T1000 (cell line): ENCODE results near the gene PRPSAP1.
"Not testable (repeated sequence)": the region's sequence is repeated elsewhere in the genome, so short reads cannot be mapped to it uniquely, and the experiment has no call there.

Experiments used
- DNase-seq: peaks from one replicate; lab custom pipeline; 2025; ENCODE audit warnings: mixed read lengths; lab: John Stamatoyannopoulos, UW

The PRPSAP1 gene

DNA sequence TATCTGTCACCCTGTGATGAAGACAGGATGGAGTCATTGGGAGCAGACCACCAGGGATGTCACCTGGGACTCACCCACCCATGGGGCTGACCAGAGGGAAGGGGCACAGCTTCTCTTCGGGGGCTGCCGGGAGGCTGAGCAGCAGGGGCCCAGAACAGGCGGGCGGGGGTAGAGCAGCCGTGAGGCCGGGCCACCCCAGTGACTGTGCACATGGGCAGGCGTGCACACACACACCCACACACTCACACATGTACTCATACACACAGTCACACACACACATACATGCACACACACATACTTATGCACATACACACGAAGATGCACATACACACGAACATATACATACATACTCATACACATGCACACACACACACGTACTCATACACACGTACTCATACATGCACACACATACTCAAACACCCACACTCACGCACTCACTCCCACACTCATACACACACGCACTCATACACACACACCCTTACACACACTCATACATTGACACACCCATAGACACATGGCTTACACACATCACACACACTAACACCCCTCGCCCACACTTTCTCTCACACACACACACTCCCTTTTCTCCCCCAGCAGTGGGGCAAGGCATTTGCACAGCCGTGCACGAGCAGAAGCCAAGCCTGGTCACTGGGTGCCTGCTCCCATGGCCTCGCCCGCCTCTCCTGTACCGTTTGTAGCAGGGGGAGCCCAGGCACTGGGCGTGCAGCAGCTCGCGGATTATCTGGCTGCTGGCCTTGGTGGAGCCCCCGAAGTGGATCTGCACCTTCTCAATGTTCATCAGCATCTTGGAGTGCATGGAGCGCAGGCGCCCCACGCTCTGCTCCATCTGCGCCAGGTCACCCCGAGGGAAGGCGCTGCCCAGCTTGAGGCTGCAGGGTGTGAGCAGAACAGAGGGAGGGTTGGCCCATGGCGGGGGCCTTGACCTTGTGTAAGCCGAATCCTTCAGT is 76.1 kb downstream of the PRPSAP1 start:
- no peak for DNase-seq

DNA sequence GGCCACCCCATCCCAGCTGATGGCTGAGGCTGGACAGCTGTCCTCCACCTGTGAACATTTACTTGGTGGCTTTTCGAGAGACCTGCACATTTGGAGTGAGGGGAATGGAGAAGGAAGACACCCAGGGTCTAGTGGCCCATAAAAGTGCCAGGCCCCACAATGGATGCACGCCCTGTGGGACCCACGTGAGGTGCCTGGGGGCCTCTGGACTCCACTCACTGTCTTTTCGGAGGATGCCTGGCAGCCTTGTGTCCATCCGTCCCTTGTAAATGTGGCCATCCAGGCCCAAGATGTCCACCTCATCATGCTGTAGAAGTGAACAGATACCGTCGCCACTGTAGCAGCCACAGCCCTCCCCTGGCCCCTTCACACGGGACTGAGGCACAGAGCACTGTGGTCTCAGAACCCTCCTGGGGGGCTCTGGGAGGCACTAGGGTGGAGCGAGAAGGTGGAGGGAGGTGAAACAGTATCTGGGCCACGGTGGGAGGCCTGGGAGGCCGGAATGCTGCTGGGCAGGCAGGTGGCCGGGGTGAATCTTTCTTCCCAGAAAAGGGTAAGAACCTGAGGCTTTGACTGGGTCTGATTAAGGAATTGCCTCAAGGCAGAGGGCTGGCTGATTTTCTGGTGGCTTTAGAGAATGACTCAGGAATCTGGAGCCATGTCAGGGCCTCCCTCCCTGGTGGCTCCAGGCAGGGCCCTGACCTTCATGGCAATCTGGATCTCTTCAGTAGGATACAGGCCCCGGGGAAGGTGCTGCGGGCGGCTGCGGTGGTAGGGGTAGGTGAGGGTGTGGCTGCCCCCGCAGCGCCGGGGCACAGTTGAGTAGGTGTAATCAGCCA is 77.0 kb downstream of the PRPSAP1 start:
- DNase-seq = peak; percentile 54

DNA sequence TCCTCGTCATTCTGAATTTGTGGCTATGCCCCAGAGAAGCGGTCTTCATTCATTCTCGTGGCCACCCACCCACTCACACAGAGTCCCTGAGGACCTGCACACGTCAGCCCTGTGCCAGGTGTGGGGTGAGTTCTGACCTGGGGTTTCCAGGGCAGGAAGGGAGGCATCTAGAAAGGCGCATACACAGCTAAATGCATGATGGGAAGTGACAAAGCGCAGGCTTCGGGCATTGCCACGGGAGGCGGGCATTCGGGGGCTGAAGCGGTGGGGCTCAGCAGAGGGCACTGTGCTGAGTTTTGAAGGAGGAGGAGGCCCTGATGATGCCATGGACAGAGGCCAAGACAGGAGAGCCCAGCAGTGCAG is 77.7 kb downstream of the PRPSAP1 start:
- DNase-seq = no peak

DNA sequence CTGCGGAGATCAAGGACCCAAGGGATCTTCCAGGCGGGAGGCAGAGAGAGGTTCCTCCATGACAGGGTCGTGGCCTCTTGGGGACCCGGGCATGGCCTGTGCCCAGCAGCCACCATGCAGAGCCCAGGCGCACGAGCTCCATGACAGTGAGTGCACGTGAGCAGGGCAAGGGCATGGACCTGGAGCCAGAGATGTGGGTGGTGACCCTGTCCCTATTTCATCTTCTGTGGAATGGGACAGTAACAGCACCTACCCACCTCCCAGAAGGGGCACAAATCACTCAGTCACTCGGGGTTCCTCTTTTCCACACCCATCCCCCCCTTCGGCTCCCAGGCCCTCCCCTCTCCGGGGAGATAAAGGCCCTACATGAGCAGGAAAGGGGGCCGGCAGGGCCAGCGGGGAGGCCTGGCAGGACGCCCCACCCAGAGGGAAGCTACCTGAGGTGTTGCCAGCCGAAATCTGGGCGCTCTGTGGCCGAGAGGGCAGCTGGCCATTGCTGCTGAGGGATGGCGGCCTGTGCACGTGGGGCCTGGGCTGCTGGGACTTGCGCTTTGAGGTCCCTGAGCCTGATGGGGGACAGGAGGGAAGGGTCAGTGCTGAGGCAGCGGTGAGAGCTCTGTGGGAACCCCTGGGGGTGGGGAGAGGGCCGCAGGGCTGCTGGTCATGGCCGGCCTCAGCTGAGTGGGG is 78.2 kb downstream of the PRPSAP1 start:
- no peak for DNase-seq

DNA sequence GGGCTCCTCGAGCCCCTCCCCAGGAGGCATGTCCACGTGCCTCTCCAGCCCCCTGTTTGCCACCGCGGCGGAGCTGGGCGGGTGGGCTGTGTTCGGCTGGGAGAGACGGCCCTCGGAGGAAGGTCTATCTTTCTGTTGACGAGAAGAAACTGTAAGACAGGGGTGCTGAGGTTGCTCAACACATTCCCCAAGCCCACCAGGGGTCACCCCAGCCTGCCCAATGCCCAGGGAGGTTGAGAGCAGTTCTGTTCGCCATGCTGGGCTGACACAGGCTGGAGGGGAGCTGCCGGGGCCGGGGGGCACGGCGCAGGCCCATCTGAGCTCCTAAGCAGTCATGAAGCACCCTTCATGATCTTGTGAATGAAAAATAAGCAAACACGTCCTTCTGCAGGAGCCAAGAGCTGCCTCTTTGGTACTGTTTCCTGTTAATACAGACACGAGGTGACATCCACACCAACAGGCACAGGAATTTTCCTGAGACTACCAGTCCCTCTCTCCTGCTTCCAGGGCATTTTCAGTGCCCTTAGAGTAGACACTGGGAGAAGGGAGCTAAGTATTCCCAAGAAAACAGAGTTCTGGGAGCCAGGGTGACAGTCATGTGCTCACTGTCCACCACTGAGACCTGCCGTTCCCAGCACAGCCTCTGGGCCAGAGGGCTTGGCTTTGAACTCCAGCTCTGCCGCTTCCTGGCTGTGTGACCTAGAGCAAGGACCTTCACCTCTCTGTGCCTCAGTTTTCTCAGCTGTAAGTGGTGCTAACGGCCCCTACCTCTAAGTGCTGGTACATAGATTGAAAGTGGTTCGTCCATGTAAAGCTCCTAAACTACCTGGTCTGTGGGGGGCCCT is 79.4 kb downstream of the PRPSAP1 start:
- no peak for DNase-seq

DNA sequence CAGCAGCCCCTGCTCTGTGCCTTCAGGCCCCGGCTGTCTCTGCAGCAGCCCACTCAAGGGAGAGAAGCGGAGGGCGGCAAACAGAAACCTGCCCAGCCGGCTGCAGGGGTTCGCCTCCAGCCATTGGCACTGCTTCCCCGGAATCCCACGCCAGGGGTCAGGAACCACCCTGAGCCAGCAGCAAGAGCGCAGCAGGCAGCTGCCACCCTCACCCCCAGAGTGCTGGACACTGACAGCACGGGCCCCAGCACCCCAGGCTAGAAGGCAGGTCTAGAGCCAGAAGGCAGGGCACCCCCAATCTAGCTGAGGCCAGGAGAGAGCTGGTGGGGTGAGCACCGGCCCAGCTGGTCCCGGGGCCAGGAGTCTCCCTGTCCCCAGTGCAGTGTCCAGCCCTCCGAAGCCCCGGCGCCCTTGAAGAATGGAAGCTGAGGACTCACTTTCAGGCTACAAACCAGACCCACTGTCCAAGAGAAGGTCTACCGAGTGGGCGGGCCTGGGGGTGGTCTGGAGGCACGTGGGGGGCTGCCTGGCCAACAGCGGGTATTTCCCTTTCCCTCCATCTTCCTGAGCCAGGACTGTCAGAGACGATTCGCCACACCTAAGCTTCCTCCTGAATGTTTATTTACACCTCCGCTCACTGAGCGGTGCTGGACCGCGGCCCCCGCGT is 80.1 kb downstream of the PRPSAP1 start:
- no peak for DNase-seq

DNA sequence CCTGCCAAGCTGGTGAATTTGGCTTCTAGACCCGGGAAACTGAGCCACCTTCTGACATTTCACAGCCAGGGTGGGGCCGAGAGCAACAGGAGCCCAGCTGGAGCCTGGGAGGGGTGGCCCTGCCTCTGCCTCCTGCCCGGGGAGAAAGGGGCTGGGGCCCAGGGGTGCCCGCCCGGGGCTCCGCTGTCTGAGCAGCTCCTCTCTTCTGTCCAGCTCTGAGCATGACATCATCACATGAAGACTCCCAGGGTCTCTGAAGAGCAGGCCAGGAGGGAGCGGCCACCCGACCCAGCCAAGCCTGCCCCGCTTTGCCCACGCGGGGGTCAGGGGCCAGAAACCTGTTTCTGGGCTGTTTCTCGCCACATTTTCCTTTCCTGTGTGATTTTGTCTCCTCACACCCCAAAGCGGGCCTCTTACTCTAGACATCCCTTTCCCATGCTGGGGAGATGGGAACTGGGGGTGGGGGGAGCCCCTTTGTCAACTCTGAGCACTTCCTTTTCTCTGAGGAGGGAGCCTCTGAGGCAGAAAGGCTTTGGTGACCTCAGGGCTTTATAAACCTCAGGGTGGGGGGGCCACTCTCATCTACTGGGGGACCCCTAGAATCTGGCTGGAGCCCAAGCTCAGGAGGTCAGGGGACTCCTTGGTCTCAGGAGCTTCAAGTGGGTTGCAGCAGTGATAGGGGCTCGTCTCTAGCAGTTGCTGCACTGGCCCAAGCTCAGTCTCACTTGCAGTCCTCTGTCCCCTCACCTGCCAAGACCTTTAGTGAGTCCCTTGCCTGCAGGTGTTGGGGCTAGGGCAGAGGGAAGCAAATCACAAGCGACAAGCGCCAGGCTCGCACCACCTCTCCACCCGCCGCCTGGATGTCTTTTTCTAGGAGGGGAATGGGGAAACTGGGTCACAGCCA is 80.9 kb downstream of the PRPSAP1 start:
- DNase-seq = no peak

DNA sequence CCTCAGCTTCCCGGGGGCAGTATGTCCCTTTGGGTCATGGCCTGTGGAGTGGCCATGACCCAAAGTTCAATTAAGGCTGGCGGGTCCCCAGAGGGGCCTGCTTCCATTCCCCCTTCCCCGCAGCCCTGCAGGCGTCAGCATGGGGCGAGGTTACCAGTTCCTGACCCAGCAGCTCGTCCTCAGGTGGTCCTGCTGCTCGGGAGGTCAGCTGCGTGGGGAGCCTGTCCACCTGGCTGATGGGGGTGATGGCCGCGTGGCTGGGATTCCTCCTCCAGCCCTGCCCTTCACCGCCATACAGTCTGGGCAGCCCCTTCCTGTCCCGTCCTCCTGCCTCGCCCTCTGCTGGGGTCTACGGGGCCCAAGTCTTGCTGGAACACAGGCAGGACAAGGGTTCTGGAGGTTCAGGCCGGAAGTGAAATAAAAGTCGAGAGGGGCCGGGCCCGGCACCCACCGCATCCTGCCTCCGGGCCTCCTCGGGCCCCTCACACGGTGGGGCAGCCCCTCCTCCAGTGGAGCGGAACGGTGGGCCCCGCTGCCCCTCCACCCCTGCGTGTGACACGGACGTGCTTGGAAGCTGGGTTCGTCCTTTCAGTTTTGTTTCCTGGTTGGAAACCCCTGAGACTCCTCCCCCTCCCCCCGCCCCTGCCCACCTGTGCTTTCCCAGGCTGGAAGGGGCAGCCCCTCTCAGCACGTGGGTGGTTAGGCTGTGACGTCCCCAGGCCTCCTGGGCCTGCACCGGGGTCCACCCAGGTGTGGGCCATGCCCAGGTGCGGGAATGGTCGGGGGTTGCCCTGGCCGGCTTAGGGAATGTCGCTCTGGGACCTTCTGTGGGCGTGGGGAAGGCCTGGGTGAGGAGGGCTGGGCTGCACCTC is 81.8 kb downstream of the PRPSAP1 start:
- DNase-seq = no peak

DNA sequence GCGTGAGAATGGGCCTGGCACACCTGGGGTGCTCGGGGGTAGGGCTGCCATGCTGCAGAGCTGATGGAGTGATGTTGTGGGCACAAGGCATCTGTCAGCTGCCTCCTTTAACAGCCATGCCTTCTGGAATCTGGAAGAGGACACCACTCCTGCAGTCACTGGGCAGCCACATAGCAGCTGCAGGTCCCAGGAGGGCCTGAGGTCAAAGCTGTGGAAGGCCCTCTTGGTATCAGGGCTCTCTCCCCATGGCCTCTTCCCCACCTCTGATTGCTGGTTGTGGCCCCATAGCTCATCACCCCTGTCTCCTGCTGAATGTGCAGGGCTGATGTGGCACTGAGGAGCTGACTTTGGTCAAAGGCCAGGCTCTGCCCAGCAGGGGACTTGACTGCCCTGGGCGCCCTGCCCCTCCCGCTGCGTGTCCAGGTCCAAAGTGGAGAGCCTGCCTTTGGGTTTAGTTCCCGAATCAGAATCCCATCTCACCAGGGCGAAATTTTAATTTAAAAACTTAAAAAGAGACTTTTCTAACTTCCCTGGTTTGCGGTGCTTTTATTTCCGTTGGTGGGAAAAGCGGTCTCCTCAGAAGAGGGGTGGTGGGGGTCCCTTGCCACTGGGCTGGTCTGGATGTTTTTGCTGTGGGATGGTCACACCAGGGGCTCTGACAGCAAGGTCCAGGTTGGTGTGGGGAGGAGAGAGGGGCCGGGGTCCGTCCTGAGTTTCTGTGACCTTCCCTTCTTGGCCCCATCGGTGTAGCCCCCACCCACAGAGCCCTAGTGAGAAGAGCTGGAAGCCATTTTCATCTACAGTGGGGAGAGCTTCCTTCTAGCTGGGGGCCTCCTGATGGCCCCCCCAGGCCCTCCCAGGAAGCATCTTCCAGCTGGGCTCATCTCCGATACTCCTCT is 82.7 kb downstream of the PRPSAP1 start:
- no peak for DNase-seq

DNA sequence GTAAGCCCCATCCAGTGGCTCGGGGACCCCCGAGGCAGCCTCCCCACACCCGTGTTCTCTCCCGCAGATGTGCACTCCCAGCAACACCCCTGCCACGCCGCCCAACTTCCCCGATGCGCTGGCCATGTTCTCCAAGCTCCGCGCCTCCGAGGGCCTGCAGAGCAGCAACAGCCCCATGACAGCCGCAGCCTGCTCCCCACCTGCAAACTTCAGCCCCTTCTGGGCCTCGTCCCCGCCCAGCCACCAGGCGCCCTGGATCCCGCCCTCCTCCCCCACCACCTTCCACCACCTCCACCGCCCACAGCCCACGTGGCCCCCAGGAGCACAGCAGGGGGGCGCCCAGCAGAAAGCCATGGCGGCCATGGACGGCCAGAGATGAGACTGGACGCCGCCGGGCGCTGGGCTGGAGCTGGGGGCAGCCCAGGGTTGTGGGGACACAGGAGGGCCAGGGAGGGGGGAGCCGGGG is 83.6 kb downstream of the PRPSAP1 start:
- no peak for DNase-seq

DNA sequence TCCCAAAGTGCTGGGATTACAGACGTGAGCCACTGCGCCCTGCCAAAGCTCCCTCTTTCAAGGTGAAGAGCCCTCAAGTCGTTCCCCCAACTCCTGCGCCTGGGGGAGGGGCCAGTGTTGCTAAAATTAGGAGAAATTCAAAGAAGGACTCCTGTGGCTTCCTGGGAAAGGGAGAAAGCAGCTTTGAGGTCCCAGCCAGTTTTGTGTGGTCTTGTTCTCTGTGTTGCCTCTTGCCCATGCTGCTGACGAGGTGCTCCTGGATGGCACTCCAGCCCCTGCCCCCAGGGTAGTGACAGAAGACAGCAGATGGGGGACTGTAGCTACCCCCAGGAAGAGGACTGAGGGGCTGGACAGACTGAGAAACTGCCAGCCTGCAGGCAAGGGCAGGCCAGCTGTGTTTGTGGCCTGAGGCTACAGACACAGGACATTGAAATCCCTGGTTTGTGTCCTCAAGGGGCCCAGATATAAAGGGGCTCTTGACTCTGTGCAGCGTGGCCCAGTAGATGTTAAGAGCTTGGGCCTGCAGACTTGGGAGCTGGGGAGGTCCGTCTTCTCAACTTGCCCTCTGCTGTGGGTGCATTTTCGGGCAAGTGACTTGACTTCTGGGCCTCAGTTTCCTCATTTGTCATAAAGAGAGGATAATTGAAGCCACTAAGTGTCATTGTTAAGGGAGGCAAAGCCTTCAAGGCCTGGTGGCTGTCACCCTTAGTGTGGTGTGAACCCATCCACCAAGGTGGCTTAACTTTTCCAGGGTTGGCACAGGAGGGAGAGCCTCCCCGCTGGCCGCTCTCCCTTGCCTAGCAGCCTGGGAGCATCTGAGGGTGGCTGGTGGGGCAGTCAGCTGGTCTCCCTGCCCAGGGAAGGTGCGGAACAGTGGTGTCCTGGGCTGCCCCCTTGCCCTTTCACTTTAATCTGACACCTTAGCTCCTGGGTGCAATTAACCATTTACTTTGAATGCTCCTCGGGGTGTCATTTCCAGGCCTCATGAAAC is 84.4 kb downstream of the PRPSAP1 start:
- DNase-seq = no peak

DNA sequence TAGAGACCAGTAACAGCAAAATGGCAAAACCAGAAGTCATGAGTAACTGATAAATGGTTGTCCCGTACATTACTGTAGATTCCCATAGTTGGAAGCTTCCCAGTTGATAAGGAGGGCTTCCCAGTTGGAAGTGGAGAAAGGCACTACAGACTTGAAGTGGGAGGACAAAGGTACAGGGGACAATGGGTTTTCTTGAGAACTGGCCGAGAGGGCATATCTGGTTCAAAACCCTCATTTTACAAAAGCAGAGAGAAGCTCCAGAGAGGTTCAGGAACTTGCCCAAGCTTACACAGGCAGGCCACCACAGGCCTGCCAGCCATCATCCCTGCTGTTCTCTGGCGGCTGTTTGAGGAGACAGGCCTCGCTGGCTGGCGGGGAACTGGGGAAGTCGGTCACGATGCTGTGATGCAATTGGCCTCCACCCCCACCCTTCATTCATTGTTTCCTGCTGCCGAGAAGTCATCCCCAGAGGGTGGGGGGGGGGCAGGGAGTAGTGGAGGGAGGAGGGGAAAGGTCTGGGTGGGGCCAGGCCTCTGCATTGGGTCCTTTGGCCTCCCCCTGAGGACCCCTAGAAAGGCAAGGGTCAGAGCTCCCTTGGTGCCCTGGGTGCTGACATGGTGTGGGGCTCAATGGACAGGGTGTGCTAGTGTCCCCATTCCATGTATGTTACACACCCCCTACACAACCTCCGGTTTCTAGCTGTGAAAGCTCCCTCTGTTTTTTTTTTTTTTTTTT is 85.5 kb downstream of the PRPSAP1 start:
- DNase-seq = no peak

DNA sequence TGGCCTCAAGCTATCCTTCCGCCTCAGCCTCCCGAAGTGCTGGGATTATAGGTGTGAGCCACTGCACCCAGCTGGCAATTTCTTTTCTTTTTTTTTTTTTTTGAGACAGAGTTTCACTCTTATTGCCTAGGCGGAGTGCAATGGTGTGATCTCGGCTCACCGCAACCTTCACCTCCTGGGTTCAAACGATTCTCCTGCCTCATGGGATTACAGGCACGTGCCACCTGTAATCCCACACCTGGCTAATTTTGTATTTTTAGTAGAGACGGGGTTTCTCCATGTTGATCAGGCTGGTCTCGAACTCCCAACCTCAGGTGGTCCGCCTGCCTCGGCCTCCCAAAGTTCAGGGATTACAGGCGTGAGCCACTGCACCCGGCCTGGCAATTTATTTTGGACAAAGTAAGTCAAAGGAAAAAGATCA is 86.1 kb downstream of the PRPSAP1 start:
- DNase-seq = not testable (repeated sequence)

DNA sequence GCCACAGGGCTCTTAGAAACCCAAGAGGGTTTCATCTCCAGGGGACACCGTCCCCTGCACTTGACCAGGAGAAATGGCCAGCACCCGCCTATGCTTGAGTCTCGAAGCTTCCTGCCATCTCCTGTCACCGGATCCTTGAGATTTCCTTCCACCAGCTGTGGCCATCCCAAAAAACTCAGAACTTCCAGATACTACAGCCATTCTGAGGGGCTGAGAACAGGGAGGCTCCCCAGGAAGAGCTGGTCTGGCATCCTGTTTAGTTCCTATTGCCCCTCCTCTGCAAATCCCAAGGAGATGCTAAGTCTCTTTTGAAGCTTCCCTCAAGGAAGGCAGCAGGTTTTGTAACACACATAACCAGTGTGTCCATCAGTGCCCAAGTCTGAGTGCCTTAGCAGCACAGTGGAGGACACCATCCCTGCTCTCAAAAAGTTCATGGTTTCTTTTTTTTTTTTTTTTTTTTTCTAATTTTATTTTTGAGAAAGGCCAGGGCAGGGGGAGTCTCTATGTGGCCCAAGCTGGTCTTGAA is 86.6 kb downstream of the PRPSAP1 start:
- no peak for DNase-seq

DNA sequence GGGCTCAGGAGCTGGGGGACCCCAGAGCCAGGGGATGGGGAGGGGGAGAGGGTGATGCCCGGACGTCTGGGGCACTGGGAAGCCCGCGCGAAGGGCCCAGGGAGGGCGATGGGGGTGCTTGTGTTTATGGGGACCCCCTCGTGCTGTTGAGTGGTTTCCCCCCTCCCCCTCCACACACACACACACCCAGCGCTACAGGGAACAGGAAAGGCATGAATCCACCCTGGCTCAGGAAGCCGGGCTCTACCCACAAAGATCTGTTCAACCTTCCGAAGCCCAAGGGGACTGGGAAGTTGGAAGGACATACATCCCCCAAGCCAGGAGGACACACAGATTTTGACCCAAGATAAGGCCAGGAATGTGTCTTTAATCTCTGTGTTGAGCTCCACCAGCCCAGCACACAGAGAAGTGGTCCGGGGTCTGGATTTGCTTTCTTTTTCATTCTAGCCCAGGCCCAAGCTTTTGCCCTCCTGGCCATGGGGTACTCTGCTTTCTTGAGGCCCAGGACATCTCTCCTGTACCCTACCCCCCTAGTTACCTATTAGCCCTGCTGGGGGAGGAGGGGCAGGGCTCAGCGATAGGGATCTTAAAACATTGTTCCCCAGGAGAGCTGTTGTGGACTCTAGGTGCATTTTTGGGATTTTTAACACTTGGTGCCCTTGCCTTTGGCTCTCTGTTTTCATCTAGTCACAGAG is 87.3 kb downstream of the PRPSAP1 start:
- DNase-seq = no peak
